GM21723 (cell line): ENCODE results near the gene DNM3.
"Not testable (repeated sequence)": the region's sequence is repeated elsewhere in the genome, so short reads cannot be mapped to it uniquely, and the experiment has no call there.

Experiments used
- ATAC-seq: cut with Tn5 transposase; IDR thresholded peaks from one replicate; pipeline ENCODE4 v1.9.1; 2021; ENCODE audit warnings: mild to moderate bottlenecking, moderate library complexity; ENCODE audit not compliant: unreplicated experiment

The DNM3 gene

DNA sequence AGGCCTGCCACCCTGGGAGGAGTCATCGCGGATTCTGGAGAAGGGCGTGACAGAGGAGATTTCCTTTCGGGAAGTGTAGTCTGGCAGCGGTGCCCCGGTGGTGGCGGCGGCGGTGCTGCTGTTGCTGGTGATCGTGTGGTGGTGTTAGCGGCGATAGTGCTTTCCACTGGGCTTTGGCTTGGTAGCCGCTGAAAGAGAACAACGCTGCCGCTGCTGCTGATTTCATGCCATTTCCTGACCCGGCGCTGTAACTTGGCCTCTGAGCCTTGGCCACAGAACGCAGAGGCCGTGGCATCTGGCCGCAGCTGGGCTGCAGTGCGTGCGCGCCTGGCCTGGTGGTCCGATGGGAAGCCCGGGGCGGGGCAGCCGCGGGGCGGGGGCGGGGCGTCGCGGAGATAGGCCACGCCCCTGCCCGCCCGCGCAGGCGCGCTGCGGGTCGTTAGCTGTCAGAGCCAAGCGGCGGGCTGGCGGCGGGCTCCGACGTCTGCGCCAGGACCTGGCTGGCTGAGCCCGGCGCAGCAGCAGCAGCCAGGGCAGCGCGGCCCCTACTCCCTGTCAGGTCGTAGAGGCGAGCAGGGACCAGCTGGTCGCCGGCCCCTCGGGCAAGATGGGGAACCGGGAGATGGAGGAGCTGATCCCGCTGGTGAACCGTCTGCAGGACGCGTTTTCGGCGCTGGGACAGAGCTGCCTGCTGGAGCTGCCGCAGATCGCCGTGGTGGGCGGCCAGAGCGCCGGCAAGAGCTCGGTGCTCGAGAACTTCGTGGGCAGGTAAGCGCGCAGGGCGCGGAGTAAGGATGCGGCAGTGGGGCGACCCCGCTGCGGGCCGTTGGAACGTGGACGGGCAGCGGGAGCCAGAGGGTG is at the start of gene DNM3:
DNM3 (plus strand) TSS at position 449 of the 861 bp plus-strand sequence; CDS start at position 608, 159 bp downstream.
- ATAC-seq, result peak; percentile 88

DNA sequence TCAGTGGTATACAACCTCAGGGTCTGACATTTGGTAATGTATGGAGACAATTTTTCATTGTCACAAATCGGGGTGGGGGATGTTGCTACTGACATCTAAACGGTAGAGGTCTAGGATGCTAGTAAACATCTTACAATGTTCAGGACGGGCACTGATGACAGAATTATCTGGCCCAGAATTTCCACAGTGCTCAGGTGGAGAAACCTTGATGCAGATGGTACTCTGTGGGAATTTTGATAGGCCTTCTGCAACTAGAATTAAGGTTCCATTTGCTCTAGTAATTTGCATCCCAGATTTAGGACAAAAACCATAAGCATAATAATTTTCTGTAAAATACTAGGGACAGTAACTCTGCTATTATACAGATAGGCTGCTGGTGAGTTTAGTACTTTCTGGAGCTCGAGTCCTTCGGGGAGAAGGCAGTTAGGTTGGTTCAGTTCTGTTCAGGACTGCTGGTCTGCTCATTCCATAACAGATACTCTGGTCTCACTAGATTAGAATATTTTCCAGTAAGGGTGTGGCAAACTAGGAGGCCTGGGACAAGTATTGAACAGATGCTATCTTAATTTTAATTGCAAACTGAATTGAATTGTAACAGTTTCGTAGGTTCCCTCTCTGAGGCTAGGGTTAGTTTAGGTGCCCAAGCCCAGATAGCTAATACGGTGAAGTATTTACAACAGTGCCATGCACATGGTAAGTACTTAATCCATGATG is 48.5 kb upstream of the DNM3 start:
- ATAC-seq, result no peak

DNA sequence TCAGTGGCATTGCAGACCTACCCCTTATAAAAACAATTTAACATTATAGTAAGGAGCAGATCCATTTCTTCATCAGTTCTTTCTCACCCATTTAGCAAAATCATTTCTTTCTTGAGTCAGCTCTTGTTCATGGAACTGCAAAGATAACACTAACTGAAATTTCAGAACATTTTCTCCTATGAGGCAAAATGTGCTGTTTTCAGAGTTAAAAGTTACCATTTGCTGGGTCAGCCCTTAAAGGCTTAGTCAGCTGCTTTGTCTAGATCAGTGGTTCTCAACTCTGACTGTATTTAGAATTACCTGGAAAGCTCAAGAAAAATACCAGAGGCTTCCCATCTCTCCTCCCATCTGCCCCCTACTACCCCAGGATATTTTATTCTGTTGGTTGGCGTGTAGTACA is 47.7 kb upstream of the DNM3 start:
- no peak for ATAC-seq

DNA sequence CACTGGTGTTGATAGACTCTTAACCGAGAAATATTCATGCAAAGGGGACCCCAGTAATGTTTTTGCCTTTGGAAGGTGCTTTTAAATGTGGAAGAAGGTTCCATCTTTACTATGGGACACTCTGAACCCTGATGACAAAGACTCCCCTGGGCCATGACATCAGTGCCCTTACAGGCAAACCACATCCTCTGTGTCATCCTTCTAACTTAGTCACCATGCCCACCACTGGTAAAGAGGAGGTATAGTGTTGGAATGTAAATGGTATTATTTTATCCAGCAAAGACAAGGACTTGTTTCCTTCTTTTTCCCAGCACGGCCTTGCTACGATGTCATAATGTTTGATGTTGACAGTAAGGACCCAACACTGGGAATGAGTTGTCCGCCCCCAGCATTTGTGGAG is 47.2 kb upstream of the DNM3 start:
- ATAC-seq, result no peak

DNA sequence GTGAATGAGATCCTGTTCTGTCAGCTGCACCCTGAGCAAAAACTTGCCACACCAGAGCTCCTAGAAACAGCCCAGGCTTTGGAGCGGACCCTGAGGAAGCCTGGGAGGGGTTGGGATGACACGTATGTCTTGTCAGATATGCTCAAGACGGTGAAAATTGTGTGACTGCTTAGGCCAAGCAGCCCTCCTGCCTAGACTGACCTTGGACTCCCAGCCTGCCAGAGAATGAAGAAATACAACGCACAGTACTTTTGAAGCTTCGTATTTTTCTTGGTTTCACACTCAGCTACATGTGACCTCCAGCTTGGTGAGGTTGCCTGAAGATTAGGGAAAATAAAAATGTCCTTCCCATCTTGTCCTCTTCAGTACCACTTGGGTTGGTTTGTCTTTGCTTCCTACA is 44.7 kb upstream of the DNM3 start:
- no peak for ATAC-seq

DNA sequence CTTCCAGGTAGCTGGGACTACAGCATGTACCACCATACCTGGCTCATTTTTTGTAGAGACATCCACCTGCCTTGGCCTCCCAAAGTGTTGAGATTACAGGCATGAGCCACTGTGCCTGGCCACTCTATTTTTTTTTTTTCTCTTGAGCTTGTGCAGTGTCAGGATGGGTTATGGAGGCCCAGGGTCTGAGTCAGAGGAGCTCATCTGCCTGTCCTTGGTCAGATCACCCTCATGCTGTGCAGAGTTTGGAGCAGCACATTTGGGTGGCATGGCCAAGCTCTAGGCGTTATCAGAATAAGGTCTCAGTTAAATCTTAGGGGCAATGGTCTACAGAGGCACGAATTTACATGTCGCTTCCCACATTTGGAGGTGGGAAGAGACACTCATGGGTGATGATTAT is 43.0 kb upstream of the DNM3 start:
- ATAC-seq, result no peak

DNA sequence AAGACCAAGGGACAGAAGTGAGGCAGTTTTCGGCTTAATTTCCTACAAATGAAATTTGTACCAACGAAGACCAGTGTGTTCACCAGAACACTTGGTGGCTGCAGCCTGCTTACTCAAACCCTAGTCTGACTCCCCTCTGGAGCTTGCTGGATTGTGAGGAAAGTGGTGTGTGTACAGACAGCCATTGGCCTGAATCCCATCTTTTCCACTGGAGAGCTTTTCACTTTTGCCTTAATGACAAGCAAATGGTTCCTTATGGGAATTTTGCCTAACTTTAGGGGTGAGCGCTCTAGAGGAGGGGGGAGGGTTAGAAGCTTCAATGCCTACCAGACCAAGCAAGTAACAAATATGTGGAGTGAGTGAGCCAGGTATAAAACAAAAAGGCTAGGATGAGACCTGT is 42.5 kb upstream of the DNM3 start:
- no peak for ATAC-seq

DNA sequence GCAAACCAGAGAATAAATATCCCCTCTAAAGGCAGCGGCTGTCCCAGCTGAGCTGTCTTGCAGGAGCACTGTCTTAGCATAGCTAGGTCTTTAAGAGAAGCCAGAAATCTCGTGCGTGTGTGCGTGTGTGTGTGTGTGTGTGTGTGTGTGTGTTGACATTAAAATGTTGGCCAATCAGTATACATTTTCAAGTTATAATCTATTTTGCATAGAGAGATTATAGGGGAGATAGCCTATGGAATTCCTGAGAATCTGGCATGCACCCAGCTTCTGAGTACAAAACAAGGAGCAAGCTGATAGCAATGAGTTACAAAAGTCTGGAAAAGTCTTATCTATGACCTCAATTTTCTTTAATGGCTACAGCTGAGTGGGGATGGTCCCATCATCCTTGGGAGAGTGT is 42.1 kb upstream of the DNM3 start:
- no peak for ATAC-seq

DNA sequence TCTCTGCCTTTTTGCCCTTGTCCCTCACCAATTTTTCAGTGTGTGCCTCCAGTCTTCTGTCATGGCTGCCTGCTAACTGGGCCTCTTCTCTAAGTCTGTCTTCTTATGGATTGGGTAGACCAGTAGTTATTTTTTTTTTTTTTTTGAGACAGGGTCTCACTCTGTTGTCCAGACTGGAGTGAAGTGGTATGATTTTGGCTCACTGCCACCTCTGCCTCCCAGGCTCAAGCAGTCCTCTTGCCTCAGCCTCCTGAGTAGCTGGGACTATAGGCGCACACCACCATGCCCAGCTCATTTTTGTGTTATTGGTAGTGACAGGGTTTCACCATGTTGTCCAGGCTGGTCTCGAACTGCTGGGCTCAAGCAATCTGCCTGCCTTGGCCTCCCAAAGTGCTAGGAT is 41.6 kb upstream of the DNM3 start:
- not testable (repeated sequence) for ATAC-seq

DNA sequence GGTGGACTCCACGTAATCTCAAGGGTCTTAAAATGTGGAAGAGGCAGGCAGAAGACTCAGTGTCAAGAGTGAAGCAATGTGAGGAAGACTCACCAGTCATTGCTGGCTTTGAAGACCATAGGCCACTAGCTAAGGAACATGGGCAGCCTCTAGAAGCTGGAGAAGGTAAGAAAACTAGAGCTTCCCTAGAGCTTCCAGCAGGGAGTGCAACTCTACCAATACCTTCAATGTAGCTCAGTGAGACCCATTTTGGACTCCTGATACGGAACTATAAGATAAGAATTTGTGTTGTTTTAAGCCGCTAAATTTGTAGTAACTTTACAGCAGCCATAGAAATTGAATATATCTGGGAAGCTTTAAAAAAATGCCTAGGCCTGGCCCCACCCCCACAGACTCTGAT is 41.0 kb upstream of the DNM3 start:
- no peak for ATAC-seq

DNA sequence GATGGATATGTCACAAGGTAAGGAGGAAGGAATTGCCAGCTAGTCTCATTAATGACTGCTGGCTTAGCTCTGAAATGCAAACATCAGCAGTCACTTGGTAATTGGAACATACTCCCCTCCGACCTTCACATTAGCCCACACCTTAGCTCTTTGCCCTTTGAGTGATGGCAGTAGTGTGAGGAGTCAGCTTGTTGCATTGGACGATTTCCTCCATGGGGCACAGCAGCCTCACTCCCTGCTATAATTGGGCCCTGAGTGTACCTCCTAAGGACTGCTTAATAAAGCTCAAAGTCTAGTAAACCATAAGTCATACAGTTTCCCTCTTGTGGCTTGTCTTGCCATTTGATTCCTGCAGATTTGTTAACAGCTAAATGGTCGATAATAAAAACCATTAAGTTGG is 40.4 kb upstream of the DNM3 start:
- ATAC-seq, result no peak

DNA sequence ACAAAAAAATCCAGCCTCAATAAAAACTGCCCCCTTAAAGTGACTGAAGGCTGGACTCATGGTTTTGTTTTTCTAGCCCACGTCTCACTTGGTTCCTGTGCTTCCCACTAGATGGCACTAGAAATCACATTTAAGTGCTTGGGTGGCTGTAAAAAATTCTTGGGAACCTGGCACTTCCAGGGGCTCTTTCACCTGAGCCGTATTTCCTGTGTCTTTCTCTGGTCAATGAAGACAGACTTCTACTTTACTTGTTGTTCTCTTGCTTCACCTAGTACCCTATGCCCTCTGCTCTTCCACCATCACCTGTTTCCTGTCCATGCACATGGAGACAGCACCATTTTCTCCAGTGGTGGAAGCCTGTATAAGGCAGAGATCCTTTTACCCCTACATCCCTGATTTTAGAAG is 39.8 kb upstream of the DNM3 start:
- no peak for ATAC-seq

DNA sequence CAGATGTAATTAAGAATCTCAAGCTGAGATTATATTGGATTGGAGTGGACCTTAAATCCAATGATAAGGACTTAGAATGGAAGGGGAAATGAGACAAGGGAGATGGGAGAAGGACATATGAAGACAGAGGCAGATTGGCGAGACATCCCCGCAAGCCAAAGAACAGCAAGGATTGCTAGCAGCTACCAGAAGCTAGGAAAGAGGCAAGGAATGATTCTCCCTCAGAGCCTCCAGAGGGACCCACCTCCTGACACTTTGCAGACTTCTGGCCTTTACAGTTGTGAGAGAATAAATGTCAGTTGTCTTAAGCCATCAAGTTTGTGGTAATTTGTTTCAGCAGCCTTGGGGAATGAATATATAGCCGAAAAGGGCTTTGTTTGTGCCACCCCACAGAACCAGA is 39.1 kb upstream of the DNM3 start:
- ATAC-seq, result no peak

DNA sequence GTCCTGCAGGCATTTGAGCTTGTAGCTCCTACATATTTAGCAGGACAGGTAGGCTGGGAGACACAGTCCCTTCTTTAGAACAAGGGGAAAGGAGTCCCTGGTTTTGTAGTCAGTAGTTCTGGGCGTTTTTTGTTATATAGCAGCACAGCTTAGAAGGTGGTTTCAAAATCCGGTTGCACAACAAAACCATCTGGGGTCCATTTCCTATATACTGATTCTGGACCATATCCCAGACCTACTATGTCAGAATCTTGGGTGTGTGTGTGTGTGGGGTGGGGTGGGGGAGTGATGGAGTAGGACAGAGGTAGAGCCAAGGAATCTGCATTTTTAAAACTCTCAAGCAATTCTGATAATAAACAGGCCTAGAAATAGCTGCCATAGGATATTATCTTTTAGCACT is 38.3 kb upstream of the DNM3 start:
- ATAC-seq, result no peak

DNA sequence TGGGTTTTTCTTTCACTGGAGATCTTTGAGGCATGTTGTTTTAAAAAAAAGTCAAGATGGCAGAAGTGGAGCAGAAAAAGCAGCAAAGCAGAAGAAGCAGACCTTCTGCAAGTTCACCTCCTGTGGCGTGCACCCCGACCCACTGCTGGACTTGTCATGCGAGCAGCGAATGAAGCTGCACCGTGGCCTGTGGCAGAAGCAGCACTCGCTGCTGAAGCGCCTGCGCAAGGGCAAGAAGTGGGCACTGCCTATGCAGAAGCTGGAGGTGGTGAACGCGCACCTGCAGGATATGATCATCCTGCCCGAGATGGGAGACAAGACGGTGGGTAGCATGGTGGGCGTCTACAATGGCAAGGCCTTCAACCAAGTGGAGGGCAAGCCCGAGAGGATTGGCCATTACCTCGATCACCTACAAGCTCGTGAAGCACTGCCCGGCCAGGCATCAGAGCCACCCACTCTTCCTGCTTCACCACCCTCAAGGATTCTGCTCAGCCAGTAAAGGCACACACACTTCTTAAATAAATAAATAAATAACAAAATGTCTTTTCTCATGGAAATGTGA is 37.8 kb upstream of the DNM3 start:
- ATAC-seq, result no peak

DNA sequence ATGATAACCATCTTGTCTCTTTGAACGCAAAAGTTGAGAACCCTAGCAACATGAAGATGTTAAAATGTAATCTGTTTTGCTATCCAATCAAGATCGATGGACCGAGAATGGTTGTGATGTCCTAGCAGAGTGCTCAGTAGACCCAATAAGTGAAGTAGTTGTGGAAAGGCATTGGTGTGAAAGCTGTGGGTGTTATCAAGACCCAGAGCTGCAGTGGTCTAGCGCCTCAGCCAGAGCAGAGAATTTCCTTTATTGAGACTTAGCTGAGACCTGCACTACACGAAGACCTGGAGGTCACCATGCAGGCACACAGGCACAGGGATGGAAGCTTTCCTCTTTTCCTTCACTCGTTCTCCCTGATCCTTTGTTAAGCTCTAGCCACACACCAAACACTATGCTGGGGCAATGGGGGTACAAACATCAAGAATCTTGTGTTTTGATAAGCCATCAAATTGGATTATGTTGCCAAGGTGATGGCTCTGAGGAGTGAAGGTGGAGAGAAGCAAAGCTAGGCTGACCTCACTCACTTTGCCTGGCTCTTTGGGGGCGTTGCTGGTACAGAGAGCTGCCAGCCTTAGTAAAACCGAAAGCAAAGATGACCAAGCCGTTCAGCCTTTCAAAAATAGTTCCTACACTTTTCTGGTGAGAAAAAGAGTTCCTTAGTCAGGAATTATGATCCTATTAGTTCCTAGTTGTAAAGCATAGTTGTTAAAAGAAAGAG is 35.7 kb upstream of the DNM3 start:
- peak; percentile 82 for ATAC-seq

DNA sequence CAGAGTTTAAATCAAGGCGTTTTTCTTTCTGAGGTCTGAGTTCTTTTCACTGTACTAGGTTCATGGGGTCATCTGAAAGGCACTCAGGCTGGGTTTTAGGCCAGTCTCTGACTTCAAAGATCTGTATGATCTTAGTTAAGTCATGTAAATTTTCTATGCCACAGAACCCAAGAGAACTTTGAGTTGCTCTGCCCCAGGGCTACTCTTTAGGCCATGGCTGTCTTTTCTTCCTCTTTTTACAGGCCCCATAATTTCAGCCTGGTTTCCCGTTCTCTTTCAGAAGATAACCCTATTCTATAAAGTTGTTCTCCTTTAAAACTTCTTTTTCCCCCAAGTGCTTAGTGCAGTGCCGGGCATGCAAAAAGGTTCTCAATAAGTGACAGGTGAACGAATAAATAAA is 33.7 kb upstream of the DNM3 start:
- no peak for ATAC-seq

DNA sequence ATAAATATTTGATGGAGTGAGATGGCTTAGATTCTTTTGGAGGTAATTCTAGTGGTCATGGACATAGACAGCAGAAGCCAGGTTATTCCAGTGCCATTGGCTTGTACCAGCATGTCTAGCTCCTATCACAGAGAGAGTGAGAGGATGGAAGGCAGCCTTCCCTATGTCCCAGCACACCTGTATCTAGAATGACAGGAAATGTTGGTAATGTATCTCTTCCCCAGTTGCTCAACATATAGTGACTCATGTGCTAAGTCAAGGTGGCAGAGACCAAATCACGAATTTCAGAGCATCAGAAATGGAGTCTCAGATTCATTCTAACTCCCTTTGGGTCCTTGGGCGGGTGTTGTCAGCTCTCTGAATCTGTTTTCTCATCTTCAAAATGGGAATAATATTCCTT is 31.5 kb upstream of the DNM3 start:
- no peak for ATAC-seq

DNA sequence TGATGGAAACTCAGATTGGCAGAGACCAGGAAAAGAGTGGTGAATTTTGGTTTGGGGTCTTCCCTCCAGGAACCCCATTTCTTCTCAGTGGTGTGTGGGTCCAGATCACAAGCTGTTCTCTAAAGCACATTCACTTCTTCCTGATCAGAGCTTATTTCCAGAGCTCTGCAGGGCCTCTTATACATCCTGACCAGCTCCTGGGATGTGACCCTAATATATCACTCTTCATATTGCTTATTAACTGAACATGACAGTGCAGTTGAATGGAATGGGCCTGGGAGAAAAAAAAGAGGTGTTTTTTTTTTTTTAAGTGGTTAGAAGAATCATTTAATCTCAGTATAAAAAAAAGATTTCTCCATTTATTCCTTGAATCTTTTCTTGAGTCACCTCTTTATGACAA is 29.6 kb upstream of the DNM3 start:
- no peak for ATAC-seq

DNA sequence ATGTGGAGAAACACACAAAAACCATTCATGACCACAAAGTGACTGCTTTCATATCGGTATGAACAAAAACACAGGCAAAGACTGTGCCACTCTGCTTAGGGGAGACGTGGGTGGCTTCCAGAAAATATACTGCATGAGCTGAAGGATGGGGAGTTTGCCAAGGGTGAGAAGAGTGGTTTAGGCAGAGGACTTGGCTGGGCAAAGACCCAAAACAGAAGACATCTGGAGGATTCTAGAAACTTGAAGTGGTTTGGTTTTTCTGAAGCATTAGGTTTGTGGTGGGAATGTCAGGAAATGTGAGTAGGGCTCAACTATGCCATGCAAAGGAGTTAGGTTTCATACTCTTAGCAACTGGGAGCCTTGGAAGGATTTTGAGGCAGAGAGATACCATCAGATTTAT is 26.6 kb upstream of the DNM3 start:
- ATAC-seq, result no peak

DNA sequence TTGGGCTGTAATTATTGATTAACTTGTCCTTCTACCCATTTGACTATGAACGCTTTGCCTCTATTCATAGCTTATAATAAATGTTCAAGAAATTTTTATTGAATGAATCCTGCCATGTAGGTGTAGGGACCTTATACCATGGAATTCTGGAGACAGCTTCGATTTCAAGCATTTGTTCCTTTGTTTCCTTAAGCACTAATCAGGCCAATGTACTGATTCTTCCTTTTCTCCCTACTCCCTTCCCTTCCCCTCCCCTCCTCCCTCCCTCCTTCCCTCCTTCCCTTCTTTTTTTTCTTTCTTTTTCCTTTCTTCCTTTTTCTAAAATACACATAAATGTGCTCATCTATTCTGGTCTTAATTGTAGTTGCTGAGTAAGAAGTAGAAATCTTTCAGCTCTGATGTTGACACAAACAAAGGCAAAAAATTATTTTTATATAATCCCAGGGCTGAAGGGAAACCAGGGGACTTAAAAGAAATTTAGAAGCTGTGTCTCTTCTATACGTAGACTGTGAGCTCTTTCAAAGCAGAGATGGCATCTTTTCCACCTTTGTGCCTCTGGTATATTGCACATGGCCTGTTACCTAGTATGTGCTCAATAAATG is 24.9 kb upstream of the DNM3 start:
- no peak for ATAC-seq
